HPDE6-E6E7 (cell line): ENCODE results near the gene GSAP.
"Not testable (repeated sequence)": the region's sequence is repeated elsewhere in the genome, so short reads cannot be mapped to it uniquely, and the experiment has no call there.

Experiments
- DNase-seq: peaks from one replicate; pipeline ENCODE4 v3.0.0; 2011; ENCODE audit warnings: missing footprints; ENCODE audit errors: extremely low spot score

Gene GSAP

GRCh38 chr7:77415823-77416620 is at the start of gene GSAP:
Gene GSAP, minus strand, starts transcription at chr7:77416349. Its CDS starts 28 bp downstream, at chr7:77416321.
- peak; percentile 64 for DNase-seq

GRCh38 chr7:77465256-77465655 is 49.1 kb upstream of the GSAP start:
- no peak for DNase-seq

GRCh38 chr7:77464589-77464988 is 48.4 kb upstream of the GSAP start:
- no peak for DNase-seq

- DNase-seq = peak; percentile 74
Measured at GRCh38 chr7:77463632-77464031, 47.5 kb upstream of the GSAP start.

GRCh38 chr7:77461842-77462241 is 45.7 kb upstream of the GSAP start:
- no peak for DNase-seq

- no peak for DNase-seq
Measured at GRCh38 chr7:77461246-77461645, 45.1 kb upstream of the GSAP start.

- DNase-seq = no peak
Measured at GRCh38 chr7:77460057-77460486, 43.9 kb upstream of the GSAP start.

GRCh38 chr7:77459311-77459726 is 43.2 kb upstream of the GSAP start:
- no peak for DNase-seq

- no peak for DNase-seq
Measured at GRCh38 chr7:77458786-77459185, 42.6 kb upstream of the GSAP start.

GRCh38 chr7:77457779-77458178 is 41.6 kb upstream of the GSAP start:
- DNase-seq = no peak

- no peak for DNase-seq
Measured at GRCh38 chr7:77456696-77457095, 40.5 kb upstream of the GSAP start.

- peak; percentile 63 for DNase-seq
Measured at GRCh38 chr7:77455321-77455720, 39.2 kb upstream of the GSAP start.

GRCh38 chr7:77454802-77455201 is 38.7 kb upstream of the GSAP start:
- DNase-seq = no peak

GRCh38 chr7:77453531-77453930 is 37.4 kb upstream of the GSAP start:
- DNase-seq = no peak

GRCh38 chr7:77451950-77452349 is 35.8 kb upstream of the GSAP start:
- not testable (repeated sequence) for DNase-seq

- no peak for DNase-seq
Measured at GRCh38 chr7:77450613-77451012, 34.5 kb upstream of the GSAP start.

GRCh38 chr7:77450054-77450453 is 33.9 kb upstream of the GSAP start:
- DNase-seq = no peak

- no peak for DNase-seq
Measured at GRCh38 chr7:77447616-77448015, 31.5 kb upstream of the GSAP start.

GRCh38 chr7:77444123-77444522 is 28.0 kb upstream of the GSAP start:
- no peak for DNase-seq

GRCh38 chr7:77443042-77443441 is 26.9 kb upstream of the GSAP start:
- DNase-seq = no peak

GRCh38 chr7:77442636-77443035 is 26.5 kb upstream of the GSAP start:
- DNase-seq = no peak

GRCh38 chr7:77441046-77441445 is 24.9 kb upstream of the GSAP start:
- no peak for DNase-seq

GRCh38 chr7:77439572-77439971 is 23.4 kb upstream of the GSAP start:
- DNase-seq = no peak

- no peak for DNase-seq
Measured at GRCh38 chr7:77438131-77438530, 22.0 kb upstream of the GSAP start.
